WTC11 (cell line): Measurements from ENCODE around the gene FNDC3B.

Experiments
- CTCF ChIP-seq: fragments of 200-600 bp; IDR thresholded peaks from 2 replicates; pipeline ENCODE4 v1.8.0; 2022; ENCODE audit warnings: antibody characterized with exemption
- SOX15 ChIP-seq: fragments of 250-450 bp; sonication (Bioruptor Pico); IDR thresholded peaks from 2 replicates; pipeline ENCODE4 v1.9.0; 2021; ENCODE audit warnings: mild to moderate bottlenecking
- TF ChIP-seq, protein P1 (sequence below): sonication (generic); formaldehyde crosslinking; IDR thresholded peaks from 2 replicates; pipeline ENCODE4 v1.8.1; 2023; ENCODE audit warnings: mild to moderate bottlenecking, missing genetic modification reagents

GRCh38 chr3:172120912-172121311 lies 81.5 kb downstream of the FNDC3B start:
- TF ChIP-seq, protein P1, sequence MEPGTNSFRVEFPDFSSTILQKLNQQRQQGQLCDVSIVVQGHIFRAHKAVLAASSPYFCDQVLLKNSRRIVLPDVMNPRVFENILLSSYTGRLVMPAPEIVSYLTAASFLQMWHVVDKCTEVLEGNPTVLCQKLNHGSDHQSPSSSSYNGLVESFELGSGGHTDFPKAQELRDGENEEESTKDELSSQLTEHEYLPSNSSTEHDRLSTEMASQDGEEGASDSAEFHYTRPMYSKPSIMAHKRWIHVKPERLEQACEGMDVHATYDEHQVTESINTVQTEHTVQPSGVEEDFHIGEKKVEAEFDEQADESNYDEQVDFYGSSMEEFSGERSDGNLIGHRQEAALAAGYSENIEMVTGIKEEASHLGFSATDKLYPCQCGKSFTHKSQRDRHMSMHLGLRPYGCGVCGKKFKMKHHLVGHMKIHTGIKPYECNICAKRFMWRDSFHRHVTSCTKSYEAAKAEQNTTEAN (CRISPR knock-in tag): no peak
- no peak for TF ChIP-seq CTCF
- TF ChIP-seq SOX15 (CRISPR knock-in tag): no peak
